OCI-LY1 (cell line): ENCODE data around the gene REX1BD.

Source experiments
- EZH2 ChIP-seq: fragments of 200-600 bp; sonication (generic), shearing (Covaris generic); IDR thresholded peaks from 2 replicates; pipeline ENCODE4 v1.8.0; 2017; ENCODE audit warnings: borderline replicate concordance, mixed run types, mild to moderate bottlenecking, antibody characterized with exemption, low read length, moderate library complexity, mixed read lengths
- TF ChIP-seq, protein P1 (sequence below): fragments of 200-600 bp; sonication (generic), shearing (Covaris generic); IDR thresholded peaks from 2 replicates; pipeline ENCODE4 v1.5.1; 2017; ENCODE audit warnings: mild to moderate bottlenecking, antibody characterized with exemption, low read length, moderate library complexity, mixed read lengths

DNA sequence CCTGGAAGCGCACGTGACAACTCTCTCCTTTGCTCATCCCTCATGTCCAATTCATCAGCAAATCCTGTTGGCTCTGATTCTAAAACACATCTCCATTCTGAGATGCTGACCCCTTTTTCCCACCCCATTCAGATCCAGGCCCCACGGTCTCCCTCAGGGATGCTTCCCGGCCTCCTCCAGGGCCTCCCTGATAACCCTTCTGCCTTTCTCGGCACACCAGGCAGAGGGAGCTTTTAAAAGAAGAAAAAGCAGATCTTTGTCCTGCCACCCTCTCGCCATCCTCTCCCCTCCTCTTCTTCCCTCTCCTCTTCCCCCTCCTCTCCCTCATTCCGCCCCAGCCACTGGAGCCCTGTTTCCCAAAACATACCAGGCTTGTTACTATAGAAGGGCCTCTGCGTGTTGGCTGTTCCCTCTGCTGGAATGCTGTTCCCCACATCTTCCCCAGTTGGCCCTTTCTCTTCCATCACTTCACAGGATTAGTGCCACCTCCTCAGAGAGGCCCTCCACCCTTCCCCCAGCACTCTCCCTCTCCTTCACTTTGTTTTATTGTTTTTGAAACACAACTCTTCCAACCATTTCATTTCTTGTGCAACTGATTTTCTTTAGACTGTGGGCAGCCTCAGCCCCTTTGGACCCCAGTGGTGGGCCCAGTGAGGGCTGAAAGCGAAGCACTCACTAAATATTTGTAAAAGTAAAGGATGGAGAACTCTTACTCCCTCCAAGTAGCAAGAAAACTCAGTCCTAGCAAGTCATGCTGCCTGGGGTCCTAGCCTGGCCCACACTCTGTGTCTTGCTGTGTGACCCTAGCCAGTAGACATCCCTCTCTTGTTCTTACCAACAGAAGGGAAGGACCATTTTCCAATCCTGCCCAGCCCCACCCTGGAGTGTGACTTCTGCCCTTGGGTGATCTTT is 20.5 kb downstream of the REX1BD start:
- TF ChIP-seq, protein P1, sequence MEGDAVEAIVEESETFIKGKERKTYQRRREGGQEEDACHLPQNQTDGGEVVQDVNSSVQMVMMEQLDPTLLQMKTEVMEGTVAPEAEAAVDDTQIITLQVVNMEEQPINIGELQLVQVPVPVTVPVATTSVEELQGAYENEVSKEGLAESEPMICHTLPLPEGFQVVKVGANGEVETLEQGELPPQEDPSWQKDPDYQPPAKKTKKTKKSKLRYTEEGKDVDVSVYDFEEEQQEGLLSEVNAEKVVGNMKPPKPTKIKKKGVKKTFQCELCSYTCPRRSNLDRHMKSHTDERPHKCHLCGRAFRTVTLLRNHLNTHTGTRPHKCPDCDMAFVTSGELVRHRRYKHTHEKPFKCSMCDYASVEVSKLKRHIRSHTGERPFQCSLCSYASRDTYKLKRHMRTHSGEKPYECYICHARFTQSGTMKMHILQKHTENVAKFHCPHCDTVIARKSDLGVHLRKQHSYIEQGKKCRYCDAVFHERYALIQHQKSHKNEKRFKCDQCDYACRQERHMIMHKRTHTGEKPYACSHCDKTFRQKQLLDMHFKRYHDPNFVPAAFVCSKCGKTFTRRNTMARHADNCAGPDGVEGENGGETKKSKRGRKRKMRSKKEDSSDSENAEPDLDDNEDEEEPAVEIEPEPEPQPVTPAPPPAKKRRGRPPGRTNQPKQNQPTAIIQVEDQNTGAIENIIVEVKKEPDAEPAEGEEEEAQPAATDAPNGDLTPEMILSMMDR, result no peak
- no peak for TF ChIP-seq EZH2
